GM21619 (cell line): ENCODE data around the gene CFAP68.
A peak's percentile ranks its signal among the peaks of the same experiment; 100 is the strongest.

Experiments
- ATAC-seq: cut with Tn5 transposase; IDR thresholded peaks from one replicate; pipeline ENCODE4 v1.9.1; 2021; ENCODE audit not compliant: unreplicated experiment

Gene CFAP68

GRCh38 chr11:111878849-111879636 is at the start of gene CFAP68, which contains the start of gene FDXACB1:
Gene CFAP68, plus strand, starts transcription at chr11:111879541. Its CDS starts 20 bp downstream, at chr11:111879561.
Gene FDXACB1, minus strand, starts transcription at chr11:111879165. Its CDS starts 33 bp downstream, at chr11:111879132.
- ATAC-seq = peak; percentile 94

GRCh38 chr11:111833524-111833923 is 45.8 kb upstream of the CFAP68 start:
- ATAC-seq = no peak

GRCh38 chr11:111834432-111835163 is 44.7 kb upstream of the CFAP68 start:
- ATAC-seq = no peak

- ATAC-seq = no peak
Measured at GRCh38 chr11:111835665-111836064, 43.7 kb upstream of the CFAP68 start.

- ATAC-seq = no peak
Measured at GRCh38 chr11:111836162-111836561, 43.2 kb upstream of the CFAP68 start.

GRCh38 chr11:111836721-111837120 is 42.6 kb upstream of the CFAP68 start:
- ATAC-seq = peak; percentile 86

- ATAC-seq = no peak
Measured at GRCh38 chr11:111837366-111837891, 41.9 kb upstream of the CFAP68 start.

GRCh38 chr11:111838054-111838453 is 41.3 kb upstream of the CFAP68 start:
- no peak for ATAC-seq

- no peak for ATAC-seq
Measured at GRCh38 chr11:111840143-111840542, 39.2 kb upstream of the CFAP68 start.

GRCh38 chr11:111841370-111842053 is 37.8 kb upstream of the CFAP68 start:
- peak; percentile 49 for ATAC-seq

GRCh38 chr11:111843661-111844060 is 35.7 kb upstream of the CFAP68 start:
- ATAC-seq = no peak

- ATAC-seq = no peak
Measured at GRCh38 chr11:111845276-111846028, 33.9 kb upstream of the CFAP68 start.

- ATAC-seq = no peak
Measured at GRCh38 chr11:111846063-111846462, 33.3 kb upstream of the CFAP68 start.

GRCh38 chr11:111846636-111847035 is 32.7 kb upstream of the CFAP68 start:
- ATAC-seq = no peak

GRCh38 chr11:111849631-111850030 is 29.7 kb upstream of the CFAP68 start:
- ATAC-seq = no peak

GRCh38 chr11:111851067-111851466 is 28.3 kb upstream of the CFAP68 start:
- ATAC-seq = no peak

GRCh38 chr11:111851636-111852035 is 27.7 kb upstream of the CFAP68 start:
- no peak for ATAC-seq

GRCh38 chr11:111852103-111852502 is 27.2 kb upstream of the CFAP68 start:
- ATAC-seq = no peak

- no peak for ATAC-seq
Measured at GRCh38 chr11:111855506-111855905, 23.8 kb upstream of the CFAP68 start.

GRCh38 chr11:111860257-111860656 is 19.1 kb upstream of the CFAP68 start:
- no peak for ATAC-seq

- ATAC-seq = no peak
Measured at GRCh38 chr11:111870113-111870512, 9.2 kb upstream of the CFAP68 start.
